HFFc6 (cell line): ENCODE results near the gene CYP2F1. TPM values are rescaled to one million over a fixed set of nuclear protein-coding genes. Genes with fewer than 3 reads are reported as not detected.
A peak's percentile ranks its signal among the peaks of the same experiment; 100 is the strongest.

ENCODE experiments used
- DNase-seq: peaks from one replicate; pipeline ENCODE4 v3.0.0-alpha.2; 2018
- H3K27ac Mint-ChIP-seq: 2 replicates; pipeline ENCODE4 v1.8.0; 2020; ENCODE audit warnings: mild to moderate bottlenecking, mixed read lengths
- H3K27me3 Mint-ChIP-seq: 2 replicates; pipeline ENCODE4 v1.8.0; 2021; ENCODE audit warnings: mild to moderate bottlenecking, moderate library complexity, mixed read lengths; ENCODE audit not compliant: insufficient read depth
- H3K36me3 Mint-ChIP-seq: 2 replicates; pipeline ENCODE4 v1.8.0; 2021; ENCODE audit warnings: low read depth, mixed read lengths
- H3K4me1 Mint-ChIP-seq: 2 replicates; pipeline ENCODE4 v1.8.0; 2020; ENCODE audit warnings: low read depth, mixed read lengths
- H3K4me3 Mint-ChIP-seq: 2 replicates; pipeline ENCODE4 v1.8.0; 2020; ENCODE audit warnings: mild to moderate bottlenecking, moderate library complexity, mixed read lengths
- H3K9me3 Mint-ChIP-seq: 2 replicates; pipeline ENCODE4 v1.8.0; 2020; ENCODE audit warnings: mild to moderate bottlenecking, mixed read lengths
- long read RNA-seq: library from polyadenylated mRNA; unstranded; transcript quantifications from one replicate; pipeline ENCODE4 v2.0.0, GENCODE V29; 2019
- total RNA-seq, 6 experiments: library from RNA; stranded (reverse); fragmentation: NEBNext Ultra II Directional; extraction: Animal tissue kit (Norgen Biotek cat#: 25700); gene quantifications; 2 replicates in 1 of 6; 3 replicates in 5 of 6; pipeline ENCODE4 v1.2.3, GENCODE V29; 2021
- TF ChIP-seq, protein P1 (sequence below): fragments of 200-600 bp; sonication (generic); IDR thresholded peaks from 2 replicates; pipeline ENCODE4 v1.5.0; 2021; ENCODE audit warnings: antibody characterized with exemption, mild to moderate bottlenecking

CYP2F1 gene, protein sequence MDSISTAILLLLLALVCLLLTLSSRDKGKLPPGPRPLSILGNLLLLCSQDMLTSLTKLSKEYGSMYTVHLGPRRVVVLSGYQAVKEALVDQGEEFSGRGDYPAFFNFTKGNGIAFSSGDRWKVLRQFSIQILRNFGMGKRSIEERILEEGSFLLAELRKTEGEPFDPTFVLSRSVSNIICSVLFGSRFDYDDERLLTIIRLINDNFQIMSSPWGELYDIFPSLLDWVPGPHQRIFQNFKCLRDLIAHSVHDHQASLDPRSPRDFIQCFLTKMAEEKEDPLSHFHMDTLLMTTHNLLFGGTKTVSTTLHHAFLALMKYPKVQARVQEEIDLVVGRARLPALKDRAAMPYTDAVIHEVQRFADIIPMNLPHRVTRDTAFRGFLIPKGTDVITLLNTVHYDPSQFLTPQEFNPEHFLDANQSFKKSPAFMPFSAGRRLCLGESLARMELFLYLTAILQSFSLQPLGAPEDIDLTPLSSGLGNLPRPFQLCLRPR
- not detected for total RNA-seq
- long read RNA-seq: 0 reads

DNA sequence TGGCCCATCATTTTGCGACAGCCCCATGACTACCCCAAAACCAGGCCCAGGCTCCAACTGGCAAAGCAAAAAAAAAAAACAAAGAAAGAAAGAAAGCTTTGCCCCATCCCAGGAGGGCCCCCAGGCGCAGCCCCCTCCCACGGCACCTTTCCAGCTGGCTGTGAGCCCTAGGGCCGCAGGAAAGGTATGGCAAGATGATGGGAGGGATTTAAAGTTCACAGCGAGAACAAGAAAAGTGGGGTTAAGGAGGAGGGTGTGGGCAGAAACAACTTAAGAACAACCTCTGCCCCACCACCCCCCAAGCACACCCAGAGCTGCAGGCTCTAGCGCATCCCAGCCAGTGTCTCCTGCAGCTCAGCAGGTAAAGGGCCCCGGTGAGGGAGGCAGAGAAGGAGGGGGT, at the start of gene CYP2F1:
Gene CYP2F1 (plus strand): TSS at position 301 of the 400 bp plus-strand sequence. CDS start 1,757 bp downstream, outside the sequence.
- no peaks in the 10 kb centered on the region for H3K36me3 Mint-ChIP-seq
- peaks cover 54% of the 10 kb centered on the region for H3K27me3 Mint-ChIP-seq
- no peak within 1 kb of the TSS for H3K4me3 Mint-ChIP-seq
- H3K9me3 Mint-ChIP-seq: no peaks in the 10 kb centered on the region
- TF ChIP-seq, protein P1, sequence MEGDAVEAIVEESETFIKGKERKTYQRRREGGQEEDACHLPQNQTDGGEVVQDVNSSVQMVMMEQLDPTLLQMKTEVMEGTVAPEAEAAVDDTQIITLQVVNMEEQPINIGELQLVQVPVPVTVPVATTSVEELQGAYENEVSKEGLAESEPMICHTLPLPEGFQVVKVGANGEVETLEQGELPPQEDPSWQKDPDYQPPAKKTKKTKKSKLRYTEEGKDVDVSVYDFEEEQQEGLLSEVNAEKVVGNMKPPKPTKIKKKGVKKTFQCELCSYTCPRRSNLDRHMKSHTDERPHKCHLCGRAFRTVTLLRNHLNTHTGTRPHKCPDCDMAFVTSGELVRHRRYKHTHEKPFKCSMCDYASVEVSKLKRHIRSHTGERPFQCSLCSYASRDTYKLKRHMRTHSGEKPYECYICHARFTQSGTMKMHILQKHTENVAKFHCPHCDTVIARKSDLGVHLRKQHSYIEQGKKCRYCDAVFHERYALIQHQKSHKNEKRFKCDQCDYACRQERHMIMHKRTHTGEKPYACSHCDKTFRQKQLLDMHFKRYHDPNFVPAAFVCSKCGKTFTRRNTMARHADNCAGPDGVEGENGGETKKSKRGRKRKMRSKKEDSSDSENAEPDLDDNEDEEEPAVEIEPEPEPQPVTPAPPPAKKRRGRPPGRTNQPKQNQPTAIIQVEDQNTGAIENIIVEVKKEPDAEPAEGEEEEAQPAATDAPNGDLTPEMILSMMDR: no peak
- no peaks in the 10 kb centered on the region for H3K4me1 Mint-ChIP-seq
- H3K27ac Mint-ChIP-seq: no peak within 1 kb of the TSS
- DNase-seq: no peak

DNA sequence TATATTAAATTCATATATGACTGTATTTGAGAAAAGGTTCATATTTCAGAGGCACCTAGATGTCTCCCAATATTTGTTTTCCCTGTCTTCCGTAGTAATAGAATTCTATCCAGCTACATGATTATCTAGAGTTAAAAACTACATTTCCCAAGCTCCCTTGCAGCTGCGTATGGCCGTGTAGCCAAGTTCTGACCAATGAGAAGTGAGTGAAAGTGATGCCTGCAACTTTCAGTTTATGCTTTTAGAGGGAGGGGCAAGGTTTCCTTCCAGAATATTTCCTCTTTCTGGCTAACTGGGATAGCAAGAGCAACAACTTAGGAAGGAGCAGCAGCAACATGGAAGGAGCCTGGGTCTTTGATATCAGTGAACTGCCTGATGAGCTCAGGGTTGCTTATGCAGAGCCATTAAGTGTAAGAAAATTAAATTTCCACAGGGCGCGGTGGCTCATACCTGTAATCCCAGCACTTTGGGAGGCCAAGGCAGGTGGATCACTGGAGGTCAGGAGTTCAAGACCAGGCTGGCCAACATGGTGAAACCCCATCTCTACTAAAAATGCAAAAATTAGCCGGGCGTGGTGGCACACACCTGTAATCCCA, 49.2 kb upstream of the CYP2F1 start:
- Mint-ChIP-seq H3K36me3 (no peaks in the 10 kb centered on the region), H3K9me3 (no peaks in the 10 kb centered on the region), H3K27ac (no peak overlapping the region), H3K27me3 (peaks cover 13% of the 10 kb centered on the region), H3K4me3 (peak overlapping the region; percentile 68), H3K4me1 (no peaks in the 10 kb centered on the region)
- TF ChIP-seq, protein P1: no peak
- peak; percentile 32 for DNase-seq

DNA sequence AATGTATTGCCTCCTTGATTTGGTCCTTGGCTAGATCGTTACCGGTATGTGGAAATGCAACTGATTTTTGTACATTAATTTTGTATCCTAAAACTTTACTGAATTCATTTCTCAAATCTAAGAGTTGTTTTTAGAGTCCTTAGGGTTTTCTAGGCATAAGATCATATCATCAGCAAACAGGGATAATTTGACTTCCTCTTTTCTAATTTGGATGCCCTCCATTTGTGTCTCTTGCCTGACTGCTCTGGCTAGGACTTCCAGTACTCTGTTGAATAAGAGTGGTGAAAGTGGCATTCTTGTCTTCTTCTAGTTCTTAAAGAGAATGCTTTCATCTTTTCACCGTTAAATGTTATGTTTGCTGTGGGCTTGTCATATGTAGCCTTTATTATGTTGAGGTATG, 37.9 kb upstream of the CYP2F1 start:
- TF ChIP-seq, protein P1: no peak
- Mint-ChIP-seq H3K36me3 (no peaks in the 10 kb centered on the region), H3K9me3 (peaks cover 4% of the 10 kb centered on the region; the same call in 1 of the 2 replicates), H3K27ac (no peak overlapping the region), H3K4me1 (no peaks in the 10 kb centered on the region), H3K27me3 (peaks cover 13% of the 10 kb centered on the region), H3K4me3 (no peak overlapping the region)
- no peak for DNase-seq

DNA sequence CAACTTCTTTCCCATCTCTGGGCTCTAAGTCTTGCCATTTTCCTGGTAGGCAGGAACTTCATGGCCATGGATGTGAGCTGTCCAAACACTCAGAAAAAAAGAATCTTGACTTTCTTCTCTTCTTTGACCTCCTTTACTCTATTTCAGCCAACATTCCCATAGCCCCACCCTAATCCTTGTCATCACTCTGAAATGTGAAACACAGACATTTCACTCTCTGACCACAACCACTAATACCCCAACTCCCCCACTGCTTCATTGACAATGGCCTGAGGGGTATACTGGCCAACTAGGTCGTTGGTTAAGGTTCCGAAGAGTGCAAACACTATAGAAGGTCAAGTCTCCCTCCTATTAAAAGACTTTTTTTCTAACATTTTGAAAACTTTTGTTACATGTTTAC, 30.7 kb upstream of the CYP2F1 start:
- no peaks in the 10 kb centered on the region for H3K36me3 Mint-ChIP-seq
- peaks cover 12% of the 10 kb centered on the region for H3K27me3 Mint-ChIP-seq
- H3K9me3 Mint-ChIP-seq: peaks cover 4% of the 10 kb centered on the region; the same call in 1 of the 2 replicates
- no peak overlapping the region for H3K4me3 Mint-ChIP-seq
- H3K27ac Mint-ChIP-seq: no peak overlapping the region
- DNase-seq: no peak
- TF ChIP-seq, protein P1: no peak
- H3K4me1 Mint-ChIP-seq: no peaks in the 10 kb centered on the region

DNA sequence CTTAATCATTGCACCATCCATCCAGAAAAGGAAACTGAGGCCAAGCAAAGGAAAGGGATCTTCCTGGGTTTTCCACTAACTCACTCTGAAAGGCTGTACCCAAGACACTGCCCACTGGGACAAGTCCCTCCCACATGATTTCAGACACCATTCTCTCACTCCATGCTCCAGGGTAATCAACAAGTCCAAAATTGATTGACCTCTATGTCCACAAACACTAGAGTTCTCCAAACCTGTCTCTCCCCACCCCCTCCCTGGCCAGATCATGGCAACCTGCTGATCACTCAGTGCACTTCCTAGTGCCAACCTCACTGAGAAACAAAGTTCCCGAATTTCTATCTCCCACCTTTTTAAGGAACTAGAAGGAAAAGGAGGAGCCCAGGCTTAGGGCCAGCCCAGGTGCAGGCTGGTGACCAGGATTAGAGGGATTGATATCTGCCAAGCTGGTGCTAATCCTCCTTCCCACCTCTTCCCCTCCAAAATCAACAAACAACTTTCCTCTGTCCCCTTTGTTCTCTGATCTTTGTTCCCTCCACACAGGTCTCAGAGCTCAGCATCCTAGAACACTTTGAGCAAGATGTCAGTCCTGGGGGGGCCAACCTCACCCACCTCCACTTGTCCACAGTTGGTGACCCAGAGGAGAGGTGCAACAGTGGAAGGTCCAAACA, 28.4 kb upstream of the CYP2F1 start:
- H3K27ac Mint-ChIP-seq: no peak overlapping the region
- peaks cover 2% of the 10 kb centered on the region; the same call in 1 of the 2 replicates for H3K9me3 Mint-ChIP-seq
- H3K36me3 Mint-ChIP-seq: no peaks in the 10 kb centered on the region
- no peaks in the 10 kb centered on the region for H3K4me1 Mint-ChIP-seq
- DNase-seq: no peak
- TF ChIP-seq, protein P1: no peak
- peaks cover 18% of the 10 kb centered on the region for H3K27me3 Mint-ChIP-seq
- no peak overlapping the region for H3K4me3 Mint-ChIP-seq
